Esophagus squamous epithelium (tissue), 4 donors: ENCODE measurements around the gene ELOA2.

Experiments
- CTCF ChIP-seq, 6 experiments: fragments of 450-650 bp in 4 of 6; fragments of 200-600 bp in 2 of 6; sonication (generic) in 2 of 6; IDR thresholded peaks; one replicate each; pipeline ENCODE4 v1.5.1; 2016 to 2019; ENCODE audit warnings: antibody characterized with exemption in 6 of 6, mild to moderate bottlenecking in 4 of 6, moderate library complexity in 4 of 6
- POLR2A ChIP-seq, 4 donors: fragments of 450-650 bp; IDR thresholded peaks; one replicate each; pipeline ENCODE4 v1.6.1; 2017; ENCODE audit warnings: antibody characterized with exemption in 4 of 4, mild to moderate bottlenecking in 4 of 4, moderate library complexity in 3 of 4

GRCh38 chr18:47050468-47050867, 15.0 kb upstream of the ELOA2 start:
- TF ChIP-seq CTCF (IDR thresholded peaks at IDR 0.05) (peak in 5 of 6 experiments; percentile 28 to 65 (median 46)), POLR2A (IDR thresholded peaks at IDR 0.05) (no peak)
